Measurements from ENCODE around the gene PLEKHG7.

DNA sequence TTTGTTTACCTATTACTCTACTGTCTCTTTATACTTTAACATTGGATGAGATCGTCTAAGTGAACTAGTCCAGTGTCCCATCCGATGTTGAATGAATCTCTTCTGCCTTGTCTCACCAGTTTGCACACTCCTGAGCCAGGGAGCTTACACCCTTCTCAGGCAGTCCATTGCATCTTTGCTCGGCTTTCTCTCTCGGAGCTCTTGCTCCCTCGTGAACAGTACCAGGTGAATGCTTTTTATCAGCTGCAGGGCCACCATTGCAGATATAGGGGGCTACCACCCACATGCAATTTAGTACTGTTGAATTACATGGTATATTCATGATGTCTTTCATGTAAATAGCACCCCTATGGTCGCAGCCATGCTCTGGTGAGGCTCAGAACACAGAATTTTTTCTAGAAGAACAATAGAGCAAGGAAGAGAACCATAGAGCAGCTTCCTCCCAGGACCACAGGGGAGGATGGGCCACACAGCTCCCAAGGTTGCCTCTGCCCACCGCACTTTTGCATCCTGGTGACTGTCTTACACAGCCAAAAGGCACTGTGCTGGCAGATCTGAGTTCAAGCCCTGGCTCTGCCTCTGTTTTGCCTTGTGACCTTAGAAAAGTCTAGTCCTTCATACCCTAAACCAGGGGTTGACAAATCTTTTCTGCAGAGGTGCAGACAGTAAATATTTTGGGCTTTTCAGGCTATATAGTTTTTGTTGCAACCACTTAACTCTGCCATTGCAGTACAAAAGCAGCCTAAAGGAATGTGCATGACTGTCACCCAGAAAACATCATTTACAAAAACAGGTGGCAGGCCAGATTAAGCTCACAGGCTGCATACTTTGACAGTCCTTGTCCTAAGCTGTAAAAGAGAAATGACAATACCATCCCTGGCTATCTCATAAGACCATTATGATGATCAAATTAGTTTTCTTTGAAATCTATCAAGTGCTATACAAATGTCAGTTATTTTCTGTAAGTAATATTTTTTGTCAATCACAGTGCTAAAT, 35.4 kb downstream of the PLEKHG7 start:
- TF ChIP-seq EP300 (IDR thresholded peaks at IDR 0.05): no peak
- TF ChIP-seq, protein P1, sequence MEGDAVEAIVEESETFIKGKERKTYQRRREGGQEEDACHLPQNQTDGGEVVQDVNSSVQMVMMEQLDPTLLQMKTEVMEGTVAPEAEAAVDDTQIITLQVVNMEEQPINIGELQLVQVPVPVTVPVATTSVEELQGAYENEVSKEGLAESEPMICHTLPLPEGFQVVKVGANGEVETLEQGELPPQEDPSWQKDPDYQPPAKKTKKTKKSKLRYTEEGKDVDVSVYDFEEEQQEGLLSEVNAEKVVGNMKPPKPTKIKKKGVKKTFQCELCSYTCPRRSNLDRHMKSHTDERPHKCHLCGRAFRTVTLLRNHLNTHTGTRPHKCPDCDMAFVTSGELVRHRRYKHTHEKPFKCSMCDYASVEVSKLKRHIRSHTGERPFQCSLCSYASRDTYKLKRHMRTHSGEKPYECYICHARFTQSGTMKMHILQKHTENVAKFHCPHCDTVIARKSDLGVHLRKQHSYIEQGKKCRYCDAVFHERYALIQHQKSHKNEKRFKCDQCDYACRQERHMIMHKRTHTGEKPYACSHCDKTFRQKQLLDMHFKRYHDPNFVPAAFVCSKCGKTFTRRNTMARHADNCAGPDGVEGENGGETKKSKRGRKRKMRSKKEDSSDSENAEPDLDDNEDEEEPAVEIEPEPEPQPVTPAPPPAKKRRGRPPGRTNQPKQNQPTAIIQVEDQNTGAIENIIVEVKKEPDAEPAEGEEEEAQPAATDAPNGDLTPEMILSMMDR (IDR thresholded peaks at IDR 0.05): no peak
- TF ChIP-seq POLR2A (IDR thresholded peaks at IDR 0.05): no peak
